K562 (cell line): ENCODE measurements around the gene SLAIN2. TPM values are rescaled to one million over a fixed set of nuclear protein-coding genes. Genes with fewer than 3 reads are reported as not detected.

Source experiments
- ATAC-seq: fragments of 200-7000 bp; cut with Tn5 transposase; 3 replicates; pipeline ENCODE4 v1.9.1; 2020; ENCODE audit warnings: moderate library complexity
- BruUV-seq: library from RNA; stranded (reverse); fragments of 400-500 nt; replicated peaks from 2 replicates; lab custom pipeline; 2021; lab: Mats Ljungman, UMichigan
- CTCF ChIA-PET: fragments of 300-600 bp; formaldehyde crosslinking; extraction: SDS; loops from one replicate; lab custom pipeline; 2021; ENCODE audit warnings: low intra/inter-chr PET ratio; lab: Yijun Ruan, JAX
- POLR2A ChIA-PET: fragments of 300-600, 350-650 bp; sonication (Branson Sonifier 250); formaldehyde crosslinking; extraction: SDS; loops from one replicate; lab custom pipeline; 2021; ENCODE audit warnings: antibody characterized with exemption, inconsistent platforms; lab: Yijun Ruan, JAX
- DNase-seq, 4 experiments: peaks; one replicate each; pipeline versions ENCODE4 v3.0.0 to v3.0.0-alpha.2; 2011 to 2018; ENCODE audit warnings: low spot score in 3 of 4, mixed read lengths in 3 of 4; ENCODE audit errors: extremely low read depth in 1 of 4
- FAIRE-seq: peaks from 2 replicates; lab custom pipeline; 2011; peaks lifted over from hg19 to GRCh38; lab: Jason Lieb, UNC
- H2AFZ ChIP-seq: 2 replicates; pipeline ENCODE4 v1.6.0; 2011; ENCODE audit warnings: low read depth, low read length, control low read depth, inconsistent platforms
- H3K27ac ChIP-seq: fragments of 200-600 bp; 3 replicates; pipeline ENCODE4 v1.8.0; 2011; ENCODE audit warnings: low read depth, mild to moderate bottlenecking, control low read depth, inconsistent platforms, low read length, moderate library complexity, mixed read lengths; ENCODE audit errors: extremely low read depth
- H3K27me3 ChIP-seq, 2 experiments: fragments of 300-600 bp in 1 of 2; 2 replicates in 1 of 2; 3 replicates in 1 of 2; pipeline versions ENCODE4 v1.6.0 to v1.8.0; 2011; ENCODE audit warnings: inconsistent platforms in 2 of 2, low read length in 2 of 2, mild to moderate bottlenecking in 1 of 2, mixed read lengths in 1 of 2, moderate library complexity in 1 of 2; ENCODE audit not compliant: control insufficient read depth in 2 of 2, insufficient read depth in 2 of 2
- H3K36me3 ChIP-seq: fragments of 300-600 bp; 3 replicates; pipeline ENCODE4 v1.8.0; 2011; ENCODE audit warnings: mild to moderate bottlenecking, low read length, inconsistent platforms; ENCODE audit not compliant: control insufficient read depth, insufficient read depth
- H3K4me1 ChIP-seq, 2 experiments: fragments of 200-600 bp in 1 of 2; replicated peaks in 1 of 2; 2 replicates in 1 of 2; 3 replicates in 1 of 2; pipeline versions ENCODE4 v1.5.1 to v1.8.0; 2011; ENCODE audit warnings: inconsistent platforms in 2 of 2, low read length in 2 of 2, mild to moderate bottlenecking in 1 of 2, mixed read lengths in 1 of 2, moderate library complexity in 1 of 2; ENCODE audit not compliant: control insufficient read depth in 2 of 2, insufficient read depth in 2 of 2
- H3K4me2 ChIP-seq: 2 replicates; pipeline ENCODE4 v1.6.1; 2011; ENCODE audit warnings: low read length, control low read depth, inconsistent platforms, mixed read lengths; ENCODE audit not compliant: insufficient read depth
- H3K4me3 ChIP-seq: fragments of 200-600 bp; sonication (generic), shearing (Covaris generic); 2 replicates; pipeline ENCODE4 v1.5.1; 2016; ENCODE audit warnings: control low read depth, inconsistent platforms
- H3K79me2 ChIP-seq: fragments of 200-600 bp; 3 replicates; pipeline ENCODE4 v1.8.0; 2011; ENCODE audit warnings: low read length, inconsistent platforms; ENCODE audit not compliant: control insufficient read depth, insufficient read depth
- H3K9ac ChIP-seq, 2 experiments: 2 replicates each; pipeline versions ENCODE4 v1.6.0 to v1.6.1; 2011; ENCODE audit warnings: low read depth in 2 of 2, low read length in 2 of 2, control low read depth in 1 of 2, inconsistent platforms in 1 of 2, mild to moderate bottlenecking in 1 of 2, mixed read lengths in 1 of 2; ENCODE audit not compliant: insufficient read depth in 1 of 2
- H3K9me1 ChIP-seq: one replicate; pipeline ENCODE4 v1.6.0; 2011; ENCODE audit warnings: inconsistent platforms, mild to moderate bottlenecking, low read length, moderate library complexity; ENCODE audit not compliant: control insufficient read depth, insufficient read depth
- H3K9me3 ChIP-seq: replicated peaks from 2 replicates; pipeline ENCODE4 v1.5.1; 2011; ENCODE audit warnings: low read depth, low read length, inconsistent platforms; ENCODE audit not compliant: control insufficient read depth, insufficient read depth
- H4K20me1 ChIP-seq: replicated peaks from 2 replicates; pipeline ENCODE4 v1.6.1; 2011; ENCODE audit warnings: low read length, inconsistent platforms, mixed read lengths; ENCODE audit not compliant: control insufficient read depth, insufficient read depth
- CREB3L1 ChIP-seq: fragments of 450-650 bp; IDR thresholded peaks from 2 replicates; pipeline ENCODE4 v1.6.1; 2014; ENCODE audit warnings: low read depth, mild to moderate bottlenecking, moderate library complexity, borderline replicate concordance
- FOXM1 ChIP-seq, 2 experiments: fragments of 450-650 bp in 1 of 2; sonication (generic) in 1 of 2; formaldehyde crosslinking in 1 of 2; IDR thresholded peaks; 2 replicates each; pipeline versions ENCODE4 v1.6.1 to v1.9.0; 2017 to 2022; ENCODE audit warnings: low read depth in 2 of 2, mild to moderate bottlenecking in 2 of 2, missing genetic modification reagents in 1 of 2, moderate library complexity in 1 of 2
- NFE2 ChIP-seq: IDR thresholded peaks from 2 replicates; pipeline ENCODE4 v1.6.1; 2014; ENCODE audit warnings: antibody characterized with exemption, low read depth
- NFIX ChIP-seq: fragments of 250-450 bp; sonication (Bioruptor Pico); IDR thresholded peaks from 2 replicates; pipeline ENCODE4 v1.4.0; 2020; ENCODE audit warnings: low read depth, mild to moderate bottlenecking, moderate library complexity
- RBM17 ChIP-seq: fragments of 200-400 bp; formaldehyde crosslinking; IDR thresholded peaks from 2 replicates; pipeline ENCODE4 v1.6.1; 2017; ENCODE audit warnings: low read depth, mild to moderate bottlenecking, low read length, borderline replicate concordance
- RCOR1 ChIP-seq, 2 experiments: IDR thresholded peaks; 2 replicates each; pipeline ENCODE4 v1.6.1; 2012; ENCODE audit warnings: low read depth in 2 of 2, low read length in 2 of 2, borderline replicate concordance in 1 of 2, improper control_type of control experiment in 1 of 2
- SPI1 ChIP-seq: IDR thresholded peaks from 2 replicates; pipeline ENCODE4 v1.6.1; 2011; ENCODE audit warnings: low read depth, low read length, control low read depth, borderline replicate concordance
- YY1 ChIP-seq, 3 experiments: IDR thresholded peaks; 2 replicates each; pipeline ENCODE4 v1.6.1; 2011; ENCODE audit warnings: low read length in 2 of 3, mild to moderate bottlenecking in 2 of 3, moderate library complexity in 2 of 3, borderline replicate concordance in 1 of 3, control low read depth in 1 of 3, low read depth in 1 of 3; ENCODE audit not compliant: insufficient read depth in 3 of 3, insufficient replicate concordance in 2 of 3, control insufficient read depth in 1 of 3, insufficient read length in 1 of 3; ENCODE audit errors: extremely low read depth in 1 of 3
- ZNF140 ChIP-seq: fragments of 250-450 bp; sonication (Bioruptor Pico); IDR thresholded peaks from 2 replicates; pipeline ENCODE4 v1.8.0; 2021; ENCODE audit warnings: moderate library complexity, mild to moderate bottlenecking, inconsistent platforms
- ZNF318 ChIP-seq, 2 experiments: fragments of 450-650 bp; IDR thresholded peaks; 2 replicates each; pipeline ENCODE4 v1.6.1; 2016; ENCODE audit warnings: mild to moderate bottlenecking in 2 of 2, borderline replicate concordance in 1 of 2, low read depth in 1 of 2, moderate library complexity in 1 of 2
- ZNF583 ChIP-seq: fragments of 250-450 bp; sonication (Bioruptor Pico); IDR thresholded peaks from 2 replicates; pipeline ENCODE4 v1.4.0; 2020
- WGBS: fragments of 100-300 bp; shearing (Covaris generic); methylation state at CpG from one replicate; pipeline ENCODE4 v1.1.6; 2016; ENCODE audit warnings: low coverage, mixed read lengths; ENCODE audit not compliant: insufficient coverage; ENCODE audit errors: missing lambda C conversion rate; 5-methylcytosine and 5-hydroxymethylcytosine counted together
- in situ Hi-C: fragments of 300-500 bp; cut with MboI; formaldehyde crosslinking; loops from 4 replicates; pipeline ENCODE4 v1.15.0; 2018; ENCODE audit warnings: inconsistent platforms, mixed read lengths
- intact Hi-C: fragments of 100-400 bp; cut with micrococcal nuclease; formaldehyde crosslinking; loops from 2 replicates; pipeline ENCODE4 v1.14.2; 2022
- polyA plus RNA-seq, 8 experiments: library from polyadenylated mRNA; depleted of rRNA in 4 of 8; stranded (reverse) in 5 of 8; unstranded in 3 of 8; fragments of >200 nt; fragmentation: Nextera tagmentation in 2 of 8; fragmentation: Illumina TruSeq in 1 of 8; extraction: Ambion mirVana in 2 of 8; extraction: Trizol in 1 of 8; gene quantifications; 2 replicates each; pipeline versions ENCODE4 v1.2.1 to v1.2.3, GENCODE V29; 2011 to 2014; ENCODE audit warnings: inconsistent platforms in 1 of 8, missing spikeins in 1 of 8
- total RNA-seq, 7 experiments: library from RNA; depleted of rRNA in 6 of 7; stranded (reverse); fragments of >200 nt in 6 of 7; fragmentation: Illumina TruSeq in 2 of 7; extraction: Trizol in 2 of 7; gene quantifications; 2 replicates each; pipeline versions ENCODE4 v1.2.1 to v1.2.3, GENCODE V29; 2011 to 2021; ENCODE audit warnings: low replicate concordance in 1 of 7

SLAIN2 gene
- total and polyA plus RNA-seq, 9 of the 15 experiments (the other 6 are each of a cell fraction or from before 2014, with no cell fraction given) = 3.5 to 116 (median 35.0) TPM

- Histone ChIP-seq H3K36me3 (no peaks in the 10 kb centered on the region), H3K4me2 (no peak overlapping the region), H4K20me1 (peaks cover 14% of the 10 kb centered on the region; the same call in 1 of the 2 replicates), H3K4me1 (peaks cover 8 to 17% of the 10 kb centered on the region in 2 experiments; a peak in 4 of 5 replicates), H3K9me1 (no peaks in the 10 kb centered on the region), H3K27me3 (no peaks in the 10 kb centered on the region), H2AFZ (no peak overlapping the region), H3K79me2 (peaks cover 92% of the 10 kb centered on the region), H3K9me3 (no peaks in the 10 kb centered on the region), H3K9ac (no peak overlapping the region), H3K4me3 (no peak overlapping the region), H3K27ac (no peak overlapping the region)
- ATAC-seq = no peak
- DNase-seq = no peak
- ChIA-PET CTCF (no interaction called here), POLR2A (interaction anchor here (0.6 kb wide), 1 partner anchor 51 kb away, joined by 3 read pairs; no protein-coding TSS in a partner anchor)
- in situ Hi-C loops = no loop called here
- intact Hi-C loops = no loop called here
- BruUV-seq = no TSS peak
- WGBS = 94% methylated on average over 3 of the region's 3 CpGs
- no peak for FAIRE-seq
- no peak for TF ChIP-seq ZNF318 (IDR thresholded peaks at IDR 0.05; ENCODE audit: borderline replicate concordance in 1 of 2, low read depth in 1 of 2)
- no peak for TF ChIP-seq YY1 (IDR thresholded peaks at IDR 0.05; ENCODE audit: borderline replicate concordance in 1 of 3, control insufficient read depth in 1 of 3, extremely low read depth in 1 of 3, insufficient read depth in 3 of 3, insufficient read length in 1 of 3, insufficient replicate concordance in 2 of 3, low read depth in 1 of 3, low read length in 2 of 3)
- no peak for TF ChIP-seq RCOR1 (IDR thresholded peaks at IDR 0.05; ENCODE audit: borderline replicate concordance in 1 of 2, low read depth in 2 of 2, low read length in 2 of 2)
- TF ChIP-seq CREB3L1 = no peak
- peak; percentile 52 for TF ChIP-seq NFIX (CRISPR knock-in tag)
- no peak for TF ChIP-seq SPI1
- 0 out of 2 replicates have a peak, but pooled peaks have one; percentile 46 for TF ChIP-seq ZNF140 (CRISPR knock-in tag)
- no peak for TF ChIP-seq ZNF583 (CRISPR knock-in tag)
- TF ChIP-seq FOXM1 (IDR thresholded peaks at IDR 0.05; ENCODE audit: low read depth) = no peak
- no peak for TF ChIP-seq FOXM1 (CRISPR knock-in tag; IDR thresholded peaks at IDR 0.05; ENCODE audit: low read depth)
- no peak for TF ChIP-seq NFE2
- TF ChIP-seq RBM17 = no peak
These were observed 4.2 kb downstream of the SLAIN2 start for GRCh38 chr4:48345542-48345941.
